ENCODE data around the gene SEC16A.

DNA sequence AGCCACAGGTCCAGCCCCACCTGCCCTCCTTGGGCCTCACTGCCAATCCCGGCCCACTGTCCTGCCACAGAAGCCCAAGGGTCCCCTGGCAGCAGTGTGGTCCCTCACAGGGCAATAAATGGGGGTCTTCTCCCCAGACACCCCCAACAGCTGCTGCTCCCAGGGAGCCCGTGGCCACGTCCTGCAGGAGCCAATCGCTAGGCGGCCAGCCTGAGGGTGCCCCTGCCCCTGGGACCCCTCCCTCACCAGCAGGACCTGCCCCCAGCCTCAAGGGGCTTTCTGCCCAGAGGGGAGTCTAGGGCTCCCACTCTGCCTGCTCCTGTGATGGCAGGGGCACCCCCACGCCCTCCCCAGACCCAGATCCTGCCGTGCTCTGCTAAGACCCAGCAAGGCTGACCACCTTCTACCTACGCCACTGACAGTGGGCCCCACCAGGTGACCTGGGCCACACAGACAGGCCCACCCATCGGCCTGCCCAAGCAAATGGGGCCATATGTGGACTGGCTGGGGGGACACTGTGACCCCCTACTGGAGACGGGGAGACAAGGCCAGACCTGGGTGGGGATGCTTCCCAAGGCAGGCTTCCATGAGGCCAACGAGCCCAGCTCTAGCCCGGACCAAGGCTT lies 46.0 kb upstream of the SEC16A start:
- no peak for TF ChIP-seq POLR2A (IDR thresholded peaks at IDR 0.05)
- TF ChIP-seq, protein P1, sequence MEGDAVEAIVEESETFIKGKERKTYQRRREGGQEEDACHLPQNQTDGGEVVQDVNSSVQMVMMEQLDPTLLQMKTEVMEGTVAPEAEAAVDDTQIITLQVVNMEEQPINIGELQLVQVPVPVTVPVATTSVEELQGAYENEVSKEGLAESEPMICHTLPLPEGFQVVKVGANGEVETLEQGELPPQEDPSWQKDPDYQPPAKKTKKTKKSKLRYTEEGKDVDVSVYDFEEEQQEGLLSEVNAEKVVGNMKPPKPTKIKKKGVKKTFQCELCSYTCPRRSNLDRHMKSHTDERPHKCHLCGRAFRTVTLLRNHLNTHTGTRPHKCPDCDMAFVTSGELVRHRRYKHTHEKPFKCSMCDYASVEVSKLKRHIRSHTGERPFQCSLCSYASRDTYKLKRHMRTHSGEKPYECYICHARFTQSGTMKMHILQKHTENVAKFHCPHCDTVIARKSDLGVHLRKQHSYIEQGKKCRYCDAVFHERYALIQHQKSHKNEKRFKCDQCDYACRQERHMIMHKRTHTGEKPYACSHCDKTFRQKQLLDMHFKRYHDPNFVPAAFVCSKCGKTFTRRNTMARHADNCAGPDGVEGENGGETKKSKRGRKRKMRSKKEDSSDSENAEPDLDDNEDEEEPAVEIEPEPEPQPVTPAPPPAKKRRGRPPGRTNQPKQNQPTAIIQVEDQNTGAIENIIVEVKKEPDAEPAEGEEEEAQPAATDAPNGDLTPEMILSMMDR (IDR thresholded peaks at IDR 0.05), result no peak
- no peak for TF ChIP-seq POLR2AphosphoS5 (IDR thresholded peaks at IDR 0.05)
- TF ChIP-seq EP300 (IDR thresholded peaks at IDR 0.05), result no peak
